Psoas muscle (tissue), 8 donors: ENCODE measurements around the gene LGALS14. TPM values are rescaled to one million over a fixed set of nuclear protein-coding genes. Genes with fewer than 3 reads are reported as not detected.
"Not testable (repeated sequence)": the region's sequence is repeated elsewhere in the genome, so short reads cannot be mapped to it uniquely, and the experiment has no call there.

ENCODE experiments used
- ATAC-seq, 4 donors: fragments of 200-7000 bp; cut with Tn5 transposase; one replicate each; pipeline ENCODE4 v1.9.1; 2020; ENCODE audit warnings: moderate library complexity in 3 of 4, mild to moderate bottlenecking in 2 of 4
- DNase-seq, 2 donors: peaks; one replicate each; pipeline ENCODE4 v3.0.0-alpha.2; 2020
- H3K27ac ChIP-seq: fragments of 200-600 bp; one replicate; pipeline ENCODE4 v1.8.0; 2022
- H3K27me3 ChIP-seq, 3 donors: fragments of 200-600 bp in 1 of 3; one replicate each; pipeline versions ENCODE4 v1.6.1 to v1.8.0; 2013 to 2022; ENCODE audit warnings: low read length in 2 of 3, mild to moderate bottlenecking in 2 of 3, moderate library complexity in 1 of 3; ENCODE audit not compliant: insufficient read depth in 3 of 3
- H3K36me3 ChIP-seq, 2 donors: fragments of 200-600 bp in 1 of 2; one replicate each; pipeline versions ENCODE4 v1.6.1 to v1.8.0; 2013 to 2022; ENCODE audit warnings: low read depth in 1 of 2, mild to moderate bottlenecking in 1 of 2, moderate library complexity in 1 of 2; ENCODE audit not compliant: insufficient read depth in 1 of 2
- H3K4me1 ChIP-seq: fragments of 200-600 bp; one replicate; pipeline ENCODE4 v1.8.0; 2022
- H3K4me3 ChIP-seq: fragments of 200-600 bp; one replicate; pipeline ENCODE4 v1.8.0; 2022; ENCODE audit warnings: mild to moderate bottlenecking
- H3K9me3 ChIP-seq: fragments of 200-600 bp; one replicate; pipeline ENCODE4 v1.8.0; 2022
- CTCF ChIP-seq: fragments of 200-600 bp; IDR thresholded peaks from one replicate; pipeline ENCODE4 v1.8.0; 2022; ENCODE audit warnings: antibody characterized with exemption
- WGBS, 3 donors: extraction: QIAGEN DNeasy Blood & Tissue Kit; methylation state at CpG; one replicate each; pipeline versions ENCODE4 v1.1.6 to v1.1.7; 2013; 5-methylcytosine and 5-hydroxymethylcytosine counted together
- intact Hi-C, 2 donors: fragments of 100-400 bp; cut with DNase I; formaldehyde crosslinking; loops; one replicate each; pipeline versions ENCODE4 v1.11.0 to v1.14.2; 2022
- polyA plus RNA-seq, 3 donors: library from polyadenylated mRNA; stranded (reverse); fragments of 200-250 nt; gene quantifications; one replicate each; pipeline ENCODE4 v1.2.3, GENCODE V29; 2013
- total RNA-seq, 4 donors: library from RNA; stranded (reverse); fragmentation: NEBNext Ultra II Directional in 2 of 4; extraction: Animal tissue kit (Norgen Biotek cat#: 25700) in 2 of 4; gene quantifications; one replicate each; pipeline versions ENCODE4 v1.2.1 to v1.2.4, GENCODE V29; 2021 to 2023
- donor health status: healthy with polysubstance abuse.
- donor health status: DM: no; HTN: no; CAD: no; lungs with moderate emphysema.
- donor health status: Bipolar disorder and iron deficiency.
- donor health status: healthy.
- donor health status: DM: yes; HTN: yes; CAD: no.
- donor health status: DM: no; HTN: no; CAD: no.
- donor health status: DM: no; HTN: no; CAD: no.
- donor health status: DM: yes; HTN: yes; CAD: no.

The LGALS14 gene
- total and polyA plus RNA-seq, 7 donors = not detected

DNA sequence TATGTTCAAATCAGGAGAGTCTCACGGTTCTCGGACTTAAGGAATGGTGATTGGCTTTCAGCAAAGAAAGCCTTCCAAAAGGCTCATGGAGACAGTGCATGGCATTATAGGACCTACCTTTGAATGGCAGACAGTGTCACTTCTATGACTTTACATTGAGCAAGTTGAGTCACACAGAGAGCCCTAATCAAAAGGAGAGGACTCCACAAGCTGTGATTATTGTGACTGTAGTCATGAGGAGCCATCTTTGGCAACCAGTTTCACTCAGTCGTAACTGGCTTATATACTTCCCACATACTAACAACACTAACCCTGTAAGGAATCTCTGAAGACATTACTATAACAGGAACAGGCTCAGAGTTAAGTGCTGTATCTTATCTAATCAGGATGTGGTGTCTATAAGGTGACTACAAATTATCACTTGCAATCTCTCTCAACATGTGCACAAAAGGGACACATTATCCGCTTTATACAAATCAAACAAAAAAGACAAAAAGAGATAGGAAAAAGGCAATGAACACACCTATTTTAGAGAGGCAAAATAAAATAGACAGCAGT is 6.1 kb downstream of the LGALS14 start:
- 81 to 90% (median 84%) methylated on average over 4 of the region's 4 CpGs for WGBS, 3 donors
- DNase-seq = no peak
- H3K4me3 ChIP-seq = no peak overlapping the region
- H3K36me3 ChIP-seq = no peaks in the 10 kb centered on the region
- H3K27ac ChIP-seq = no peak overlapping the region
- intact Hi-C loops = no loop called here
- no peaks in the 10 kb centered on the region for H3K27me3 ChIP-seq
- no peak for ATAC-seq
- H3K4me1 ChIP-seq = no peaks in the 10 kb centered on the region
- H3K9me3 ChIP-seq = peaks cover 3% of the 10 kb centered on the region
- no peak for TF ChIP-seq CTCF

- H3K9me3 ChIP-seq, intact Hi-C loops, DNase-seq, H3K36me3 ChIP-seq, H3K27me3 ChIP-seq, ATAC-seq, H3K4me3 ChIP-seq, H3K4me1 ChIP-seq, H3K27ac ChIP-seq: not testable (repeated sequence)
- 66 to 77% (median 77%) methylated on average over 3 of the region's 3 CpGs for WGBS, 3 donors
These were observed 15.9 kb downstream of the LGALS14 start for GRCh38 chr19:39720144-39720543.

DNA sequence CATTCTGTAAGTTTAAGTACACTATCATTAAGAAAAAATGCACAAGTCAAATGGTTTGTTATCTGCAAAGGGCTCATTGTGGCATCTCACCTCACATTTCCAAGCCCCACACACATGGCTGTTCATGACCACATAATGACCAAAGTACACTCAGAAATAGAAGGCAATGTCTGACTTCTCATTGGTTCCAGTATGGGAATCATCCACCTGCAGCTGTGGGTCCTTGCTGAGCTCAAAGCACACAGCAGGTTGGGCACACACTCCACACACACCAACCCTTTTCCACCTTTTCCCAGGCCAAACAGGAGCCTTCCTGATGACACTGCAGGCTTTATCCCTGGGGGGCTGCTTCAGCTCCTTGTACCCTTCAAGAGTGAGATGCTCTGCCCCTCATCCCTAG is 21.7 kb downstream of the LGALS14 start:
- Histone ChIP-seq H3K36me3 (no peaks in the 10 kb centered on the region), H3K4me3 (no peak overlapping the region), H3K27me3 (peaks cover 0 to under 1% (median 0%) of the 10 kb centered on the region in 3 donors), H3K9me3 (no peaks in the 10 kb centered on the region), H3K4me1 (no peaks in the 10 kb centered on the region), H3K27ac (no peak overlapping the region)
- intact Hi-C loops = no loop called here
- TF ChIP-seq CTCF = no peak
- no peak for ATAC-seq
- no peak for DNase-seq

DNA sequence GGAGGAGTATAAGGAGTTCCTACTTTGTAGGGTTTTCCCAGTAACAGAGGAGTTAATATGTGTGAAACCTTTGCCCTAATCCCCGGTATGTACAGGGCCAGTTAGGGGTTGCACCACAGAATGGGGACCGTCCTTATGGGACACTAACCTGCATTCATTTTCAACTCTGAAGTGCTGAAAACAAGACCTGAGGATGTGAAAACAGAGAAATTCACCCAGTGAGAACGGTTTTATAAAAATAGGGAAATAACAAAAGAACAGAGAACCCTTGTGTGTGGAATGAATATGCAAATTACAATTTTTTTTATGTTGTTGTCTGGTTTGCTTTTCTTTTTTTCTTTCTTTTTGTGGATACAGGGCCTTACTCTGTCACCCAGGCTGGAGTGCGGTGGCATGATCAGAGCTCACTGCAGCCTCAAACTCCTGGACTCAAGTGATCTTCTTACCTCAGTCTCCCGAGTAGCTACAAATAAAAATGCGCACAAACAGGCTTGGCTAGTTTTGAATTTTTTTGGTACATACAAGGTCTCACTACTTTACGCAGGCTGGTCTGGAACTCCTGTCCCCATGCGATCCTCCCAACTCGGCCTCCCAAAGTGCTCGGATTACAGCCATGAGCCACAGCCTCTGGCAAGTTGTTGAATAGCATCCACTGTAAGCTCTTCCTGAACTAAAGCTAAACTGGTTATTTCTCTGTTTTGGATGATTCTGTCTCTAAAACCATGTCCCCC is 23.0 kb downstream of the LGALS14 start:
- Histone ChIP-seq H3K4me1 (no peaks in the 10 kb centered on the region), H3K27ac (no peak overlapping the region), H3K27me3 (no peaks in the 10 kb centered on the region), H3K9me3 (no peaks in the 10 kb centered on the region), H3K4me3 (no peak overlapping the region), H3K36me3 (no peaks in the 10 kb centered on the region)
- TF ChIP-seq CTCF = no peak
- intact Hi-C loops = no loop called here
- no peak for ATAC-seq
- 67 to 76% (median 72%) methylated on average over 10 of the region's 10 CpGs for WGBS, 3 donors
- DNase-seq = no peak

- DNase-seq (no peak), ATAC-seq (no peak)
- no peak for TF ChIP-seq CTCF
- Histone ChIP-seq H3K4me3 (no peak overlapping the region), H3K27ac (no peak overlapping the region), H3K9me3 (no peaks in the 10 kb centered on the region), H3K36me3 (no peaks in the 10 kb centered on the region), H3K4me1 (no peaks in the 10 kb centered on the region), H3K27me3 (no peaks in the 10 kb centered on the region)
- WGBS, 3 donors = 82 to 85% (median 83%) methylated on average over 6 of the region's 6 CpGs
- intact Hi-C loops = no loop called here
These were observed 23.8 kb downstream of the LGALS14 start for GRCh38 chr19:39728040-39728439.
